Stomach (tissue), 9 donors: ENCODE data around the gene CCL3. TPM values are rescaled to one million over a fixed set of nuclear protein-coding genes. Genes with fewer than 3 reads are reported as not detected.
"Not testable (repeated sequence)": the region's sequence is repeated elsewhere in the genome, so short reads cannot be mapped to it uniquely, and the experiment has no call there.

ENCODE experiments used
- DNase-seq, 2 donors: peaks; one replicate each; pipeline versions ENCODE4 v3.0.0 to v3.0.0-alpha.2; 2013 to 2019
- H3K27ac ChIP-seq, 5 donors: fragments of 200-600 bp in 4 of 5; sonication (generic) in 4 of 5; one replicate each; pipeline ENCODE4 v1.5.1; 2013 to 2019; ENCODE audit warnings: mild to moderate bottlenecking in 1 of 5, moderate library complexity in 1 of 5
- H3K27me3 ChIP-seq, 3 donors: fragments of 200-600 bp; sonication (generic); one replicate each; pipeline ENCODE4 v1.5.1; 2017 to 2019; ENCODE audit warnings: mixed run types in 1 of 3
- H3K36me3 ChIP-seq, 4 donors: fragments of 200-600 bp; sonication (generic); 1 replicate in 3 of 4; 2 replicates in 1 of 4; pipeline ENCODE4 v1.5.1; 2016 to 2019
- H3K4me1 ChIP-seq, 4 donors: fragments of 200-600 bp; sonication (generic); one replicate each; pipeline ENCODE4 v1.5.1; 2016 to 2019
- H3K4me3 ChIP-seq, 4 donors: fragments of 200-600 bp; sonication (generic) in 3 of 4; one replicate each; pipeline ENCODE4 v1.5.1; 2016 to 2019; ENCODE audit warnings: mild to moderate bottlenecking in 1 of 4
- H3K9me3 ChIP-seq, 4 donors: fragments of 200-600 bp; sonication (generic); one replicate each; pipeline ENCODE4 v1.5.1; 2016 to 2019
- CTCF ChIP-seq, 7 experiments: fragments of 450-650 bp in 4 of 7; fragments of 200-600 bp in 3 of 7; sonication (generic) in 3 of 7; IDR thresholded peaks; one replicate each; pipeline ENCODE4 v1.5.1; 2016 to 2019; ENCODE audit warnings: antibody characterized with exemption in 7 of 7, control low read depth in 2 of 7, mild to moderate bottlenecking in 1 of 7
- EP300 ChIP-seq: sonication (generic); formaldehyde crosslinking; IDR thresholded peaks from one replicate; pipeline ENCODE4 v1.6.1; 2017; ENCODE audit warnings: antibody characterized with exemption
- POLR2A ChIP-seq, 4 donors: fragments of 450-650 bp; IDR thresholded peaks; one replicate each; pipeline ENCODE4 v1.6.1; 2016; ENCODE audit warnings: antibody characterized with exemption in 4 of 4, control low read depth in 2 of 4, mild to moderate bottlenecking in 1 of 4, moderate library complexity in 1 of 4
- POLR2AphosphoS5 ChIP-seq, 3 donors: sonication (generic); formaldehyde crosslinking; IDR thresholded peaks; one replicate each; pipeline ENCODE4 v1.6.1; 2016; ENCODE audit warnings: antibody characterized with exemption in 3 of 3
- WGBS, 5 donors: extraction: QIAGEN DNeasy Blood & Tissue Kit in 3 of 5; methylation state at CpG; one replicate each; pipeline versions ENCODE4 v1.1.5 to v1.1.7; 2013 to 2018; 5-methylcytosine and 5-hydroxymethylcytosine counted together
- intact Hi-C: fragments of 100-400 bp; cut with DNase I; formaldehyde crosslinking; loops from one replicate; pipeline ENCODE4 v1.15.1; 2023; ENCODE audit warnings: low total_unique reads
- polyA plus RNA-seq, 3 donors: library from polyadenylated mRNA; stranded (reverse); fragments of 200-250 nt; gene quantifications; one replicate each; pipeline ENCODE4 v1.2.3, GENCODE V29; 2013
- total RNA-seq, 5 donors: library from RNA; depleted of rRNA; stranded (reverse); fragments of >200 nt; gene quantifications; one replicate each; pipeline versions ENCODE4 v1.1.0 to v1.2.3, GENCODE V29; 2014 to 2016
- donor health status: healthy with polysubstance abuse.
- donor health status: Bipolar disorder and iron deficiency.
- donor health status: healthy.

Gene CCL3
- total and polyA plus RNA-seq, 8 donors = 2.0 to 19.1 (median 2.9) TPM; not detected in 3

DNA sequence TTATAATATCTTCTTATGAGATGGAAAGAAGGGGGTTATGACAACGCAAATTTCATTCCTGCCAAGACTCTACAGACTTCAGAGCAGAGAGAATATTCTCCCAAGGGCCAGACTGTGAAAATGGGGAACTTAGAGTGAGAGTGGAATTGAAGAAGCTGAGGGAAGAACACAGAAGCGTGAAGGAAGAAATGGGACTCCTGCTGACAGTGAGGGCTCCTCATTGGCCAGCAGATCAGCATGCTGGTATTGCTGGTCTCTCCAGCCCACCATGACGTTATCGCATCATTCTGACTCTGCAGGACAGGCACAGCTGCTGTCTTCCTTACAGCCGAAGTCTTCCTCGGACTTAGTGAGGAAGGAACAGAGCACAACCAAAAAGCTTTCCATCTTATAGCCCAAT lies 38.0 kb upstream of the CCL3 start:
- 78 to 90% (median 81%) methylated on average over 6 of the region's 6 CpGs for WGBS, 5 donors

GRCh38 chr17:36127199-36127893 lies 37.4 kb upstream of the CCL3 start:
- Histone ChIP-seq H3K9me3 (peaks cover 14 to 26% (median 18%) of the 10 kb centered on the region in 4 donors), H3K27ac (no peak overlapping the region), H3K36me3 (no peaks in the 10 kb centered on the region), H3K4me3 (no peak overlapping the region), H3K27me3 (peaks cover 0 to 12% (median 0%) of the 10 kb centered on the region in 3 donors), H3K4me1 (no peaks in the 10 kb centered on the region)
- intact Hi-C loops = no loop called here
- WGBS, 5 donors = 80 to 87% (median 84%) methylated on average over 7 of the region's 7 CpGs
- TF ChIP-seq POLR2A (IDR thresholded peaks at IDR 0.05) (no peak), EP300 (no peak), POLR2AphosphoS5 (IDR thresholded peaks at IDR 0.05) (no peak), CTCF (IDR thresholded peaks at IDR 0.05) (no peak)
- no peak for DNase-seq

More for the DNA sequence above, 38.0 kb upstream of the CCL3 start:
- Histone ChIP-seq H3K27ac (no peak overlapping the region), H3K4me3 (no peak overlapping the region), H3K9me3 (peaks cover 14 to 26% (median 18%) of the 10 kb centered on the region in 4 donors), H3K27me3 (peaks cover 0 to 12% (median 0%) of the 10 kb centered on the region in 3 donors), H3K36me3 (no peaks in the 10 kb centered on the region), H3K4me1 (no peaks in the 10 kb centered on the region)
- DNase-seq = no peak
- TF ChIP-seq EP300 = no peak
- TF ChIP-seq POLR2A (IDR thresholded peaks at IDR 0.05) = no peak
- no peak for TF ChIP-seq CTCF (IDR thresholded peaks at IDR 0.05)
- intact Hi-C loops = no loop called here

DNA sequence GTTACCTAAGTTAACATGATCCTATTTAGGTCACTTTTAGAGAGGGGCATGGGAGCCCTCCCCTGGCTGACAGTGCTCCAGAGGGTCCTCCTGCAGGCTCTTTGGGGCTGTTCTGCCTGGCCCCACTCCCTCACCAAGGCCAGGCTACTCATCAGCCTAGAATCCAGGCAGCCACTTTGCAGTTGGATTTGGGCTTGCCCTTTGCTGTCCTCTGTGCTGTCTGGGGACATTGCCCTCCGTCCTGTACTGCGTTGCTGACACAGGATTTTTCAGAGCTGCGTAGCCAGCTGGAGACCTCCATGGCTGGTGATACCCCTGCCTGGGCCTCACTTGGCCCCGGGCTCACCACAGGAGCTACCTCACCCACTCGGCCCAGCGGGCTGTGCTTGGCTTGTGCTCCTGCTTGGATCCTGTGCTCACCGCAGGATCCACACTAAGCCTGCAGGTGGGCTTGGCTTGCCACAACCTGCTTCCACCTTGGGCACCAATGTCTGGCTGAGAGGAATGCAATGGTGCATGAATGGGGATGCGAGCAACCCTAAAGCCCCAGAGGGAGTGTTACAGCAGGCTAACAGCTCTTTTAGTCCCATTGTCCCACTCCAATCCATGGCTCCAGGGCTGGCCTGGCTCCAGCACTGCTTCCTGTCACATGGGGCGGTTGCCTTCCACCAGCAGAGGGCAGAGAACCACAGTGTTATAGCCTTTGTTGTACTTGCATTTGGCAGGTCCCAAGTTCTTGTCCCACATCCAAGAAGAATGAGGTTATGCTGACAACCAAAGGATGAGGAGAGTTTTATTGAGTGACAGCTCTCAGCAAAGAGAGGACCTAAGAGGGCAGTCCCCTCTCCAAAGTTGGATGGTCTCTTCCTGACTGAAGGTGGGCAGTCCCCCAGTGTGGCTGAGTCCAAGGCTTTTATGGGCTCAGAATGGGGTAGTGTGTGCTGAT lies 35.2 kb upstream of the CCL3 start:
- Histone ChIP-seq H3K9me3 (peaks cover 14 to 26% (median 18%) of the 10 kb centered on the region in 4 donors), H3K36me3 (no peaks in the 10 kb centered on the region), H3K4me1 (no peaks in the 10 kb centered on the region), H3K27ac (no peak overlapping the region), H3K27me3 (peaks cover 0 to 12% (median 0%) of the 10 kb centered on the region in 3 donors), H3K4me3 (no peak overlapping the region)
- DNase-seq = no peak
- intact Hi-C loops = no loop called here
- WGBS, 5 donors = 77 to 88% (median 82%) methylated on average over 6 to 9 of the region's 9 CpGs
- TF ChIP-seq POLR2A (IDR thresholded peaks at IDR 0.05) (no peak), CTCF (IDR thresholded peaks at IDR 0.05) (no peak), EP300 (no peak), POLR2AphosphoS5 (IDR thresholded peaks at IDR 0.05) (no peak)

GRCh38 chr17:36123431-36123830 lies 33.5 kb upstream of the CCL3 start:
- Histone ChIP-seq H3K36me3 (no peaks in the 10 kb centered on the region), H3K4me1 (no peaks in the 10 kb centered on the region), H3K27ac (no peak overlapping the region), H3K9me3 (peaks cover 14 to 26% (median 18%) of the 10 kb centered on the region in 4 donors), H3K27me3 (peaks cover 0 to 18% (median 0%) of the 10 kb centered on the region in 3 donors), H3K4me3 (no peak overlapping the region)
- intact Hi-C loops = no loop called here
- TF ChIP-seq POLR2AphosphoS5 (IDR thresholded peaks at IDR 0.05) (no peak), EP300 (no peak), CTCF (IDR thresholded peaks at IDR 0.05) (no peak), POLR2A (IDR thresholded peaks at IDR 0.05) (no peak)
- 65 to 92% (median 77%) methylated on average over 2 of the region's 2 CpGs for WGBS, 5 donors
- DNase-seq = no peak

DNA sequence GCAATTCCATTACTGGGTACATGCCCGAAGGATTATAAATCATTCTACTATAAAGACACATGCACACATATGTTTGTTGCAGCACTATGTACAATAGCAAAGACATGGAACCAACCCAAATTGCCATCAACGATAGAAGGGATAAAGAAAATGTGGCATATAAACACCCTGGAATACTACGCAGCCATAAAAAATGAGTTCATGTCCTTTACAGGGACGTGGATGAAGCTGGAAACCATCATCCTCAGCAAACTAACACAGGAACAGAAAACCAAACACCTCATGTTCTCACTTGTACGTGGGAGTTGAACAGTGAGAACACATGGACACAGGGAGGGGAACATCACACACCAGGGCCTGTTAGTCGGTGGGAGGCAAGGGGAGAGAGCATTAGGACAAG lies 31.2 kb upstream of the CCL3 start:
- H3K27ac ChIP-seq, intact Hi-C loops, H3K4me1 ChIP-seq, H3K4me3 ChIP-seq, H3K36me3 ChIP-seq, DNase-seq: not testable (repeated sequence)
- WGBS, 5 donors = 56 to 76% (median 67%) methylated on average over 6 of the region's 6 CpGs
- Histone ChIP-seq H3K27me3 (peaks cover 0 to 23% (median 0%) of the 10 kb centered on the region in 3 donors), H3K9me3 (peaks cover 13 to 14% (median 14%) of the 10 kb centered on the region in 4 donors)
